Mesenchymal stem cell (in vitro differentiated cells and primary cell): ENCODE measurements around the gene SAP30L.

ENCODE experiments used
- DNase-seq: peaks from one replicate; pipeline ENCODE4 v3.0.0-alpha.2; 2013
- H2AFZ ChIP-seq: one replicate; pipeline ENCODE4 v1.6.1; 2013; ENCODE audit warnings: low read depth, mild to moderate bottlenecking, control low read depth, inconsistent platforms, low read length, moderate library complexity
- H2AK5ac ChIP-seq: 2 replicates; pipeline ENCODE4 v1.6.1; 2013; ENCODE audit warnings: low read length, moderate library complexity, mild to moderate bottlenecking, inconsistent platforms; ENCODE audit not compliant: severe bottlenecking
- H2BK120ac ChIP-seq: one replicate; pipeline ENCODE4 v1.6.1; 2013; ENCODE audit warnings: low read depth, mild to moderate bottlenecking, inconsistent platforms, low read length, moderate library complexity
- H2BK12ac ChIP-seq, 2 experiments: one replicate each; pipeline ENCODE4 v1.6.1; 2013; ENCODE audit warnings: inconsistent platforms in 2 of 2, low read length in 2 of 2, mild to moderate bottlenecking in 2 of 2, moderate library complexity in 2 of 2, control low read depth in 1 of 2
- H2BK15ac ChIP-seq: one replicate; pipeline ENCODE4 v1.6.1; 2013; ENCODE audit warnings: mild to moderate bottlenecking, low read depth, inconsistent platforms; ENCODE audit not compliant: poor library complexity, severe bottlenecking
- H2BK5ac ChIP-seq: 2 replicates; pipeline ENCODE4 v1.6.1; 2013; ENCODE audit warnings: low read depth, mild to moderate bottlenecking, low read length, control low read depth, inconsistent platforms; ENCODE audit not compliant: poor library complexity, severe bottlenecking
- H3K14ac ChIP-seq, 2 experiments: one replicate each; pipeline ENCODE4 v1.6.1; 2013; ENCODE audit warnings: inconsistent platforms in 2 of 2, low read length in 2 of 2, control low read depth in 1 of 2, mild to moderate bottlenecking in 1 of 2, moderate library complexity in 1 of 2
- H3K18ac ChIP-seq, 2 experiments: one replicate each; pipeline ENCODE4 v1.6.1; 2013; ENCODE audit warnings: inconsistent platforms in 2 of 2, low read length in 2 of 2, control low read depth in 1 of 2, low read depth in 1 of 2, mild to moderate bottlenecking in 1 of 2
- H3K23ac ChIP-seq, 2 experiments: one replicate each; pipeline ENCODE4 v1.6.1; 2013; ENCODE audit warnings: inconsistent platforms in 2 of 2, low read length in 2 of 2, mild to moderate bottlenecking in 2 of 2, moderate library complexity in 2 of 2, control low read depth in 1 of 2
- H3K27ac ChIP-seq: 2 replicates; pipeline ENCODE4 v1.5.1; 2013; ENCODE audit warnings: mild to moderate bottlenecking, moderate library complexity, low read length, control low read depth, inconsistent platforms; ENCODE audit not compliant: poor library complexity, severe bottlenecking
- H3K27me3 ChIP-seq, 2 experiments: 2 replicates each; pipeline versions ENCODE4 v1.6.1 to v1.7.0; 2013; ENCODE audit warnings: low read length in 2 of 2, mild to moderate bottlenecking in 2 of 2, moderate library complexity in 2 of 2, control low read depth in 1 of 2, inconsistent platforms in 1 of 2; ENCODE audit not compliant: control insufficient read depth in 1 of 2, insufficient read depth in 1 of 2
- H3K36me3 ChIP-seq, 2 experiments: 2 replicates each; pipeline versions ENCODE4 v1.6.1 to v1.7.0; 2013; ENCODE audit warnings: low read length in 2 of 2, control low read depth in 1 of 2, inconsistent platforms in 1 of 2, low read depth in 1 of 2, mild to moderate bottlenecking in 1 of 2; ENCODE audit not compliant: insufficient read depth in 2 of 2, control insufficient read depth in 1 of 2
- H3K4ac ChIP-seq, 2 experiments: one replicate each; pipeline ENCODE4 v1.6.1; 2013; ENCODE audit warnings: inconsistent platforms in 2 of 2, low read length in 2 of 2, mild to moderate bottlenecking in 2 of 2, moderate library complexity in 2 of 2, control low read depth in 1 of 2, low read depth in 1 of 2
- H3K4me1 ChIP-seq: 2 replicates; pipeline ENCODE4 v1.6.1; 2013; ENCODE audit warnings: low read depth, low read length, control low read depth; ENCODE audit not compliant: control insufficient read depth, insufficient read depth
- H3K4me2 ChIP-seq: 2 replicates; pipeline ENCODE4 v1.6.1; 2013; ENCODE audit warnings: low read length, mild to moderate bottlenecking, inconsistent platforms; ENCODE audit not compliant: poor library complexity, severe bottlenecking
- H3K4me3 ChIP-seq, 2 experiments: 2 replicates each; pipeline versions ENCODE4 v1.5.1 to v1.7.0; 2013; ENCODE audit warnings: low read length in 2 of 2, mild to moderate bottlenecking in 2 of 2, control low read depth in 1 of 2, low read depth in 1 of 2; ENCODE audit not compliant: insufficient read depth in 1 of 2
- H3K79me1 ChIP-seq: replicated peaks from 2 replicates; pipeline ENCODE4 v1.6.1; 2013; ENCODE audit warnings: mild to moderate bottlenecking, control low read depth, low read length, inconsistent platforms; ENCODE audit not compliant: poor library complexity, severe bottlenecking
- H3K9ac ChIP-seq: 2 replicates; pipeline ENCODE4 v1.7.0; 2013; ENCODE audit warnings: mild to moderate bottlenecking, low read length, moderate library complexity
- H3K9me3 ChIP-seq: 2 replicates; pipeline ENCODE4 v1.7.0; 2013; ENCODE audit warnings: mild to moderate bottlenecking, low read length; ENCODE audit not compliant: control insufficient read depth
- H4K8ac ChIP-seq: one replicate; pipeline ENCODE4 v1.6.1; 2013; ENCODE audit warnings: inconsistent platforms, mild to moderate bottlenecking, low read length, moderate library complexity
- H4K91ac ChIP-seq: one replicate; pipeline ENCODE4 v1.6.1; 2013; ENCODE audit warnings: mild to moderate bottlenecking, low read length, inconsistent platforms
- WGBS: methylation state at CpG from one replicate; pipeline ENCODE4 v1.1.7; 2013; ENCODE audit warnings: mixed read lengths; 5-methylcytosine and 5-hydroxymethylcytosine counted together

Gene SAP30L

GRCh38 chr5:154487541-154487940, 41.7 kb downstream of the SAP30L start:
- no peak overlapping the region for H3K4ac ChIP-seq
- no peak overlapping the region for H2BK15ac ChIP-seq
- H2BK5ac ChIP-seq, result no peak overlapping the region
- H2BK12ac ChIP-seq, result no peak overlapping the region
- H3K27me3 ChIP-seq, result peaks cover 69 to 92% of the 10 kb centered on the region in 2 experiments
- H3K4me2 ChIP-seq, result no peak overlapping the region
- H3K14ac ChIP-seq, result no peak overlapping the region
- no peaks in the 10 kb centered on the region for H3K79me1 ChIP-seq
- 21% methylated on average over 2 of the region's 2 CpGs for WGBS
- peaks cover 7% of the 10 kb centered on the region for H3K4me1 ChIP-seq
- no peak overlapping the region for H3K18ac ChIP-seq
- no peak for DNase-seq
- no peak overlapping the region for H3K23ac ChIP-seq
- H3K9ac ChIP-seq, result no peak overlapping the region
- no peak overlapping the region for H3K4me3 ChIP-seq
- H3K9me3 ChIP-seq, result no peaks in the 10 kb centered on the region
- no peak overlapping the region for H2AK5ac ChIP-seq
- H4K91ac ChIP-seq, result no peak overlapping the region
- H3K36me3 ChIP-seq, result no peaks in the 10 kb centered on the region
- H4K8ac ChIP-seq, result no peak overlapping the region
- no peak overlapping the region for H2AFZ ChIP-seq
- H2BK120ac ChIP-seq, result no peak overlapping the region
- H3K27ac ChIP-seq, result no peak overlapping the region

DNA sequence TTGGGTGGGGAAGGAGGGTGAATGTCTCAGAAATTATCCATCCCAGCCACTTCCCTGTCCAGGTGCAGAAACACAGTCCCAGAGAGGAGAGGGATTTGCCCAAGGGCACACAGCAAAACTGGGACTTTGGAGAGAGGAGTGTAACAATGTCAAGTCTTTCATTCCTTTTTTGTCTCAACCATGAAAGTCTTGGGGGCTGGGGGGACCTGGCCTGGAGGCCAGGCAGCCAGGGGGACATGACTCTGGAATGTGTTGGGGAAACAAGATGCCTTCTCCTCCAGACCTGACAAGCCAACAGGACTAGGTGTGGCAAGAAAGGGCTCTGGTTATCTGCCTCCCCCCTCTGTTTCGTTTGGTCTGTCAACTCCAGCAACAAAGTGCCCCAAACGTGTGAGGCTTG, 46.1 kb downstream of the SAP30L start:
- no peak overlapping the region for H2BK12ac ChIP-seq
- H2BK120ac ChIP-seq, result no peak overlapping the region
- no peaks in the 10 kb centered on the region for H3K9me3 ChIP-seq
- no peak overlapping the region for H4K91ac ChIP-seq
- H2BK15ac ChIP-seq, result no peak overlapping the region
- no peak overlapping the region for H4K8ac ChIP-seq
- no peak overlapping the region for H3K23ac ChIP-seq
- H3K27ac ChIP-seq, result no peak overlapping the region
- DNase-seq, result no peak
- no peak overlapping the region for H3K9ac ChIP-seq
- H3K4me1 ChIP-seq, result no peaks in the 10 kb centered on the region
- H3K27me3 ChIP-seq, result peaks cover 45 to 87% of the 10 kb centered on the region in 2 experiments
- no peak overlapping the region for H3K18ac ChIP-seq
- no peaks in the 10 kb centered on the region for H3K36me3 ChIP-seq
- H3K79me1 ChIP-seq, result no peaks in the 10 kb centered on the region
- H2AFZ ChIP-seq, result no peak overlapping the region
- no peak overlapping the region for H2AK5ac ChIP-seq
- no peak overlapping the region for H3K4me2 ChIP-seq
- no peak overlapping the region for H2BK5ac ChIP-seq
- no peak overlapping the region for H3K4me3 ChIP-seq
- no peak overlapping the region for H3K14ac ChIP-seq
- H3K4ac ChIP-seq, result no peak overlapping the region
- WGBS, result 40% methylated on average over 1 of the region's 2 CpGs

- Histone ChIP-seq H3K9me3 (no peaks in the 10 kb centered on the region), H3K79me1 (no peaks in the 10 kb centered on the region), H3K4me2 (no peak overlapping the region), H2AK5ac (no peak overlapping the region), H3K27me3 (peaks cover 37 to 85% of the 10 kb centered on the region in 2 experiments), H3K4me3 (no peak overlapping the region), H2BK15ac (no peak overlapping the region), H3K23ac (no peak overlapping the region), H3K4ac (no peak overlapping the region), H3K14ac (no peak overlapping the region), H2BK12ac (no peak overlapping the region), H3K4me1 (no peaks in the 10 kb centered on the region), H3K18ac (no peak overlapping the region), H3K27ac (no peak overlapping the region), H4K91ac (no peak overlapping the region), H3K36me3 (no peaks in the 10 kb centered on the region), H2BK5ac (no peak overlapping the region), H2BK120ac (no peak overlapping the region), H2AFZ (no peak overlapping the region), H4K8ac (no peak overlapping the region), H3K9ac (no peak overlapping the region)
- DNase-seq, result no peak
- WGBS, result 81% methylated on average over 29 of the region's 29 CpGs
Measured at GRCh38 chr5:154493274-154493673, 47.5 kb downstream of the SAP30L start.

- H3K27ac ChIP-seq, result no peak overlapping the region
- H3K27me3 ChIP-seq, result peaks cover 39 to 85% of the 10 kb centered on the region in 2 experiments
- H2BK15ac ChIP-seq, result no peak overlapping the region
- DNase-seq, result no peak
- no peak overlapping the region for H4K91ac ChIP-seq
- 80% methylated on average over 2 of the region's 4 CpGs for WGBS
- H2AFZ ChIP-seq, result no peak overlapping the region
- H2BK12ac ChIP-seq, result no peak overlapping the region
- no peaks in the 10 kb centered on the region for H3K9me3 ChIP-seq
- H2BK5ac ChIP-seq, result no peak overlapping the region
- H3K36me3 ChIP-seq, result no peaks in the 10 kb centered on the region
- no peak overlapping the region for H3K4me3 ChIP-seq
- H3K23ac ChIP-seq, result no peak overlapping the region
- H2BK120ac ChIP-seq, result no peak overlapping the region
- no peak overlapping the region for H2AK5ac ChIP-seq
- H3K4me2 ChIP-seq, result no peak overlapping the region
- no peaks in the 10 kb centered on the region for H3K4me1 ChIP-seq
- no peak overlapping the region for H3K18ac ChIP-seq
- H4K8ac ChIP-seq, result no peak overlapping the region
- H3K9ac ChIP-seq, result no peak overlapping the region
- no peak overlapping the region for H3K14ac ChIP-seq
- no peak overlapping the region for H3K4ac ChIP-seq
- no peaks in the 10 kb centered on the region for H3K79me1 ChIP-seq
Measured at GRCh38 chr5:154494036-154494435, 48.2 kb downstream of the SAP30L start.
